GM12891 (cell line): Measurements from ENCODE around the gene TMEM161A.

ENCODE experiments used
- POLR2A ChIP-seq: IDR thresholded peaks from 2 replicates; pipeline ENCODE4 v1.6.1; 2011; ENCODE audit warnings: low read depth, low read length, control low read depth
- POLR2AphosphoS5 ChIP-seq: IDR thresholded peaks from 2 replicates; pipeline ENCODE4 v1.6.1; 2011; ENCODE audit warnings: low read depth, low read length, control low read depth
- TAF1 ChIP-seq: IDR thresholded peaks from 2 replicates; pipeline ENCODE4 v1.6.1; 2011; ENCODE audit warnings: low read depth, low read length, control low read depth

- TF ChIP-seq POLR2AphosphoS5 (no peak), POLR2A (no peak), TAF1 (no peak)
Measured at GRCh38 chr19:19142347-19142746, 4.1 kb upstream of the TMEM161A start.
